ENCODE results near the gene TSFM. TPM values are rescaled to one million over a fixed set of nuclear protein-coding genes. Genes with fewer than 3 reads are reported as not detected.

The TSFM gene
- total RNA-seq, 1 experiment from 2014 or later, result 40.3 TPM

- in situ Hi-C loops (cut with HindIII; ENCODE audit: low pct_unique_long_range_greater_than_20kb, low sequenced_read_pairs) (no loop called here), intact Hi-C loops (cut with micrococcal nuclease; ENCODE audit: unreplicated experiment) (no loop called here)
- H3K4me3 ChIP-seq (ENCODE audit: low read depth in 2 of 2, low read length in 2 of 2), result no peak overlapping the region
- DNase-seq (ENCODE audit: low read depth, low spot score), result no peak
- CTCF ChIA-PET, result no interaction called here
- no peaks in the 10 kb centered on the region for H3K36me3 ChIP-seq (ENCODE audit: control insufficient read depth, insufficient read depth, low read length)
- ATAC-seq, result no peak
- BruUV-seq (replicated peaks), result no TSS peak
- no peak for TF ChIP-seq TCF7L2 (IDR thresholded peaks at IDR 0.05; ENCODE audit: low read depth, low read length)
- TF ChIP-seq POLR2AphosphoS5 (IDR thresholded peaks at IDR 0.05; ENCODE audit: low read depth, low read length), result no peak
- no peak for TF ChIP-seq CTCF (IDR thresholded peaks at IDR 0.05)
- TF ChIP-seq, protein P1, sequence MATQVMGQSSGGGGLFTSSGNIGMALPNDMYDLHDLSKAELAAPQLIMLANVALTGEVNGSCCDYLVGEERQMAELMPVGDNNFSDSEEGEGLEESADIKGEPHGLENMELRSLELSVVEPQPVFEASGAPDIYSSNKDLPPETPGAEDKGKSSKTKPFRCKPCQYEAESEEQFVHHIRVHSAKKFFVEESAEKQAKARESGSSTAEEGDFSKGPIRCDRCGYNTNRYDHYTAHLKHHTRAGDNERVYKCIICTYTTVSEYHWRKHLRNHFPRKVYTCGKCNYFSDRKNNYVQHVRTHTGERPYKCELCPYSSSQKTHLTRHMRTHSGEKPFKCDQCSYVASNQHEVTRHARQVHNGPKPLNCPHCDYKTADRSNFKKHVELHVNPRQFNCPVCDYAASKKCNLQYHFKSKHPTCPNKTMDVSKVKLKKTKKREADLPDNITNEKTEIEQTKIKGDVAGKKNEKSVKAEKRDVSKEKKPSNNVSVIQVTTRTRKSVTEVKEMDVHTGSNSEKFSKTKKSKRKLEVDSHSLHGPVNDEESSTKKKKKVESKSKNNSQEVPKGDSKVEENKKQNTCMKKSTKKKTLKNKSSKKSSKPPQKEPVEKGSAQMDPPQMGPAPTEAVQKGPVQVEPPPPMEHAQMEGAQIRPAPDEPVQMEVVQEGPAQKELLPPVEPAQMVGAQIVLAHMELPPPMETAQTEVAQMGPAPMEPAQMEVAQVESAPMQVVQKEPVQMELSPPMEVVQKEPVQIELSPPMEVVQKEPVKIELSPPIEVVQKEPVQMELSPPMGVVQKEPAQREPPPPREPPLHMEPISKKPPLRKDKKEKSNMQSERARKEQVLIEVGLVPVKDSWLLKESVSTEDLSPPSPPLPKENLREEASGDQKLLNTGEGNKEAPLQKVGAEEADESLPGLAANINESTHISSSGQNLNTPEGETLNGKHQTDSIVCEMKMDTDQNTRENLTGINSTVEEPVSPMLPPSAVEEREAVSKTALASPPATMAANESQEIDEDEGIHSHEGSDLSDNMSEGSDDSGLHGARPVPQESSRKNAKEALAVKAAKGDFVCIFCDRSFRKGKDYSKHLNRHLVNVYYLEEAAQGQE (IDR thresholded peaks at IDR 0.05; ENCODE audit: insufficient read depth in 1 of 2, low read depth in 2 of 2, low read length in 1 of 2), result no peak
- no peak for TF ChIP-seq SIN3A (IDR thresholded peaks at IDR 0.05; ENCODE audit: borderline replicate concordance, insufficient read depth, low read depth, low read length)
- POLR2A ChIA-PET, result interaction anchor here (0.6 to 1.2 kb wide), 2 partner anchors 10 to 11 kb away, joined by 3 read pairs; no protein-coding TSS in a partner anchor
- H3K27me3 ChIP-seq (ENCODE audit: control insufficient read depth, insufficient read depth, low read length), result no peaks in the 10 kb centered on the region
- no peaks in the 10 kb centered on the region for H3K4me1 ChIP-seq (ENCODE audit: control insufficient read depth, insufficient read depth, low read length)
- no peaks in the 10 kb centered on the region for H3K9me3 ChIP-seq (ENCODE audit: control insufficient read depth, insufficient read depth, low read depth, low read length)
- no peak overlapping the region for H3K27ac ChIP-seq (ENCODE audit: low read length)
Observed at GRCh38 chr12:57807285-57807684, 24.7 kb downstream of the TSFM start.

GRCh38 chr12:57808351-57808750 lies 25.8 kb downstream of the TSFM start:
- DNase-seq (ENCODE audit: low read depth, low spot score), result no peak
- no peak overlapping the region for H3K4me3 ChIP-seq (ENCODE audit: low read depth in 2 of 2, low read length in 2 of 2)
- ChIA-PET POLR2A (no interaction called here), CTCF (no interaction called here)
- H3K4me1 ChIP-seq (ENCODE audit: control insufficient read depth, insufficient read depth, low read length), result no peaks in the 10 kb centered on the region
- in situ Hi-C loops (cut with HindIII; ENCODE audit: low pct_unique_long_range_greater_than_20kb, low sequenced_read_pairs), result no loop called here
- H3K27me3 ChIP-seq (ENCODE audit: control insufficient read depth, insufficient read depth, low read length), result no peaks in the 10 kb centered on the region
- TF ChIP-seq CTCF (IDR thresholded peaks at IDR 0.05) (no peak), POLR2AphosphoS5 (IDR thresholded peaks at IDR 0.05; ENCODE audit: low read depth, low read length) (no peak)
- no peak for ATAC-seq
- intact Hi-C loops (cut with micrococcal nuclease; ENCODE audit: unreplicated experiment), result no loop called here
- H3K27ac ChIP-seq (ENCODE audit: low read length), result no peak overlapping the region
- no peaks in the 10 kb centered on the region for H3K9me3 ChIP-seq (ENCODE audit: control insufficient read depth, insufficient read depth, low read depth, low read length)
- BruUV-seq (replicated peaks), result no TSS peak
- H3K36me3 ChIP-seq (ENCODE audit: control insufficient read depth, insufficient read depth, low read length), result no peaks in the 10 kb centered on the region

GRCh38 chr12:57809425-57809824 lies 26.8 kb downstream of the TSFM start:
- ATAC-seq (no peak), DNase-seq (ENCODE audit: low read depth, low spot score) (no peak)
- intact Hi-C loops (cut with micrococcal nuclease; ENCODE audit: unreplicated experiment), result no loop called here
- Histone ChIP-seq H3K4me3 (ENCODE audit: low read depth in 2 of 2, low read length in 2 of 2) (no peak overlapping the region), H3K36me3 (ENCODE audit: control insufficient read depth, insufficient read depth, low read length) (no peaks in the 10 kb centered on the region), H3K9me3 (ENCODE audit: control insufficient read depth, insufficient read depth, low read depth, low read length) (no peaks in the 10 kb centered on the region), H3K27ac (ENCODE audit: low read length) (no peak overlapping the region), H3K27me3 (ENCODE audit: control insufficient read depth, insufficient read depth, low read length) (no peaks in the 10 kb centered on the region), H3K4me1 (ENCODE audit: control insufficient read depth, insufficient read depth, low read length) (no peaks in the 10 kb centered on the region)
- TF ChIP-seq TCF7L2 (IDR thresholded peaks at IDR 0.05; ENCODE audit: low read depth, low read length) (no peak), CTCF (IDR thresholded peaks at IDR 0.05) (no peak), SIN3A (IDR thresholded peaks at IDR 0.05; ENCODE audit: borderline replicate concordance, insufficient read depth, low read depth, low read length) (no peak), POLR2AphosphoS5 (IDR thresholded peaks at IDR 0.05; ENCODE audit: low read depth, low read length) (no peak)
- TF ChIP-seq, protein P1 (IDR thresholded peaks at IDR 0.05; ENCODE audit: insufficient read depth in 1 of 2, low read depth in 2 of 2, low read length in 1 of 2), result no peak
- in situ Hi-C loops (cut with HindIII; ENCODE audit: low pct_unique_long_range_greater_than_20kb, low sequenced_read_pairs), result no loop called here
- ChIA-PET POLR2A (no interaction called here), CTCF (no interaction called here)
- no TSS peak for BruUV-seq (replicated peaks)

All from Panc1 (cell line).